DMS 273 (cell line): Measurements from ENCODE around the gene DGKQ.

Experiments
- DNase-seq: peaks from one replicate; lab custom pipeline; 2025; ENCODE audit not compliant: unreplicated experiment; lab: John Stamatoyannopoulos, UW

Gene DGKQ

GRCh38 chr4:973431-974397, at the start of gene DGKQ:
DGKQ (minus strand) TSS chr4:973569; CDS start chr4:973482, 87 bp downstream.
- DNase-seq, result peak; percentile 74

GRCh38 chr4:1022739-1023066, 49.3 kb upstream of the DGKQ start:
- DNase-seq, result no peak

- DNase-seq, result no peak
Measured at GRCh38 chr4:1022051-1022738, 48.8 kb upstream of the DGKQ start.

GRCh38 chr4:1021386-1022050, 48.1 kb upstream of the DGKQ start:
- no peak for DNase-seq

- peak; percentile 31 for DNase-seq
Measured at GRCh38 chr4:1019729-1020470, 46.5 kb upstream of the DGKQ start.

GRCh38 chr4:1019320-1019719, 46.0 kb upstream of the DGKQ start:
- no peak for DNase-seq

- no peak for DNase-seq
Measured at GRCh38 chr4:1018147-1019020, 45.0 kb upstream of the DGKQ start.

GRCh38 chr4:1017706-1018105, 44.3 kb upstream of the DGKQ start:
- DNase-seq, result no peak

GRCh38 chr4:1017211-1017610, 43.8 kb upstream of the DGKQ start:
- no peak for DNase-seq

GRCh38 chr4:1015746-1016145, 42.4 kb upstream of the DGKQ start:
- DNase-seq, result no peak

GRCh38 chr4:1015179-1015578, 41.8 kb upstream of the DGKQ start:
- no peak for DNase-seq

- no peak for DNase-seq
Measured at GRCh38 chr4:1014291-1015167, 41.2 kb upstream of the DGKQ start.

GRCh38 chr4:1013225-1014073, 40.1 kb upstream of the DGKQ start:
- DNase-seq, result no peak

GRCh38 chr4:1012034-1012739, 38.8 kb upstream of the DGKQ start:
- DNase-seq, result peak; percentile 86

GRCh38 chr4:1011666-1012033, 38.3 kb upstream of the DGKQ start:
- DNase-seq, result no peak

GRCh38 chr4:1011022-1011665, 37.8 kb upstream of the DGKQ start, which contains the start of gene FGFRL1:
FGFRL1 (plus strand) TSS chr4:1011626; CDS start chr4:1012486, 860 bp downstream.
- DNase-seq, result peak; percentile 94

GRCh38 chr4:1010395-1011021, 37.1 kb upstream of the DGKQ start:
- peak; percentile 79 for DNase-seq
